Measurements from ENCODE around the gene COMT. TPM values are rescaled to one million over a fixed set of nuclear protein-coding genes. Genes with fewer than 3 reads are reported as not detected.

COMT gene
- total RNA-seq, 1 donor from 2014 or later: 175 TPM

- Histone ChIP-seq H3K27me3 (no peaks in the 10 kb centered on the region), H3K36me3 (no peaks in the 10 kb centered on the region), H3K9me3 (no peaks in the 10 kb centered on the region), H3K27ac (peak overlapping the region; percentile 58), H3K4me3 (no peak overlapping the region), H3K4me1 (peaks cover 10% of the 10 kb centered on the region)
- DNase-seq (no peak), ATAC-seq (no peak)
- TF ChIP-seq CTCF (IDR thresholded peaks at IDR 0.05): no peak
- intact Hi-C loops (cut with DNase I): no loop called here
Measured at GRCh38 chr22:19988965-19989724, 47.6 kb downstream of the COMT start.

- no peaks in the 10 kb centered on the region for H3K9me3 ChIP-seq
- H3K27ac ChIP-seq: peak overlapping the region; percentile 58
- H3K4me1 ChIP-seq: peaks cover 10% of the 10 kb centered on the region
- DNase-seq (no peak), ATAC-seq (no peak)
- no peaks in the 10 kb centered on the region for H3K36me3 ChIP-seq
- no peaks in the 10 kb centered on the region for H3K27me3 ChIP-seq
- no peak for TF ChIP-seq CTCF (IDR thresholded peaks at IDR 0.05)
- intact Hi-C loops (cut with DNase I): no loop called here
- no peak overlapping the region for H3K4me3 ChIP-seq
Measured at GRCh38 chr22:19989725-19990067, 48.1 kb downstream of the COMT start.

- Histone ChIP-seq H3K27me3 (no peaks in the 10 kb centered on the region), H3K9me3 (no peaks in the 10 kb centered on the region), H3K27ac (peak overlapping the region; percentile 58), H3K4me3 (no peak overlapping the region), H3K36me3 (no peaks in the 10 kb centered on the region), H3K4me1 (peaks cover 10% of the 10 kb centered on the region)
- intact Hi-C loops (cut with DNase I): no loop called here
- TF ChIP-seq CTCF (IDR thresholded peaks at IDR 0.05): no peak
- no peak for ATAC-seq
- no peak for DNase-seq
Measured at GRCh38 chr22:19990188-19990587, 48.6 kb downstream of the COMT start.

GRCh38 chr22:19990609-19991394 lies 49.2 kb downstream of the COMT start:
- intact Hi-C loops (cut with DNase I): no loop called here
- no peaks in the 10 kb centered on the region for H3K27me3 ChIP-seq
- ATAC-seq (no peak), DNase-seq (no peak)
- H3K27ac ChIP-seq: peak overlapping the region; percentile 63
- peaks cover 11% of the 10 kb centered on the region for H3K4me1 ChIP-seq
- no peaks in the 10 kb centered on the region for H3K36me3 ChIP-seq
- no peaks in the 10 kb centered on the region for H3K9me3 ChIP-seq
- H3K4me3 ChIP-seq: no peak overlapping the region
- no peak for TF ChIP-seq CTCF (IDR thresholded peaks at IDR 0.05)

- Histone ChIP-seq H3K4me1 (peaks cover 13% of the 10 kb centered on the region), H3K27me3 (no peaks in the 10 kb centered on the region), H3K9me3 (no peaks in the 10 kb centered on the region), H3K27ac (peak overlapping the region; percentile 63), H3K4me3 (no peak overlapping the region), H3K36me3 (no peaks in the 10 kb centered on the region)
- TF ChIP-seq CTCF (IDR thresholded peaks at IDR 0.05): no peak
- no peak for ATAC-seq
- no peak for DNase-seq
- intact Hi-C loops (cut with DNase I): no loop called here
Measured at GRCh38 chr22:19991395-19991644, 49.7 kb downstream of the COMT start.
